K562 (cell line): ENCODE data around the gene HLA-B. TPM values are rescaled to one million over a fixed set of nuclear protein-coding genes. Genes with fewer than 3 reads are reported as not detected.

Experiments used
- CBX8 ChIP-seq: fragments of 200-600 bp; sonication (generic); IDR thresholded peaks from 2 replicates; pipeline ENCODE4 v1.6.1; 2012; ENCODE audit warnings: borderline replicate concordance, mixed run types, low read depth, mild to moderate bottlenecking, moderate library complexity, mixed read lengths, low read length, control low read depth, inconsistent platforms; ENCODE audit not compliant: poor library complexity, severe bottlenecking; ENCODE audit errors: extremely low read depth
- FOXM1 ChIP-seq, 2 experiments: fragments of 450-650 bp in 1 of 2; sonication (generic) in 1 of 2; formaldehyde crosslinking in 1 of 2; IDR thresholded peaks; 2 replicates each; pipeline versions ENCODE4 v1.6.1 to v1.9.0; 2017 to 2022; ENCODE audit warnings: low read depth in 2 of 2, mild to moderate bottlenecking in 2 of 2, missing genetic modification reagents in 1 of 2, moderate library complexity in 1 of 2
- HDAC2 ChIP-seq: fragments of 450-650 bp; IDR thresholded peaks from 2 replicates; pipeline ENCODE4 v1.6.1; 2016; ENCODE audit warnings: mild to moderate bottlenecking
- HDAC6 ChIP-seq: IDR thresholded peaks from 2 replicates; pipeline ENCODE4 v1.6.1; 2012; ENCODE audit warnings: low read depth, mild to moderate bottlenecking, control low read depth, inconsistent platforms, low read length, moderate library complexity
- ILF3 ChIP-seq: fragments of 450-650 bp; IDR thresholded peaks from 2 replicates; pipeline ENCODE4 v1.6.1; 2018; ENCODE audit warnings: antibody characterized with exemption, mild to moderate bottlenecking, moderate library complexity, borderline replicate concordance
- KLF16 ChIP-seq: IDR thresholded peaks from 2 replicates; pipeline ENCODE4 v1.6.1; 2016; ENCODE audit warnings: antibody characterized with exemption
- PCBP1 ChIP-seq: fragments of 200-400 bp; formaldehyde crosslinking; IDR thresholded peaks from 2 replicates; pipeline ENCODE4 v1.6.1; 2018; ENCODE audit warnings: mild to moderate bottlenecking, low read depth, low read length; ENCODE audit not compliant: poor library complexity, severe bottlenecking
- PHB ChIP-seq: fragments of 250-450 bp; sonication (Bioruptor Pico); IDR thresholded peaks from 2 replicates; pipeline ENCODE4 v1.5.0; 2021
- POLR2G ChIP-seq: fragments of 200-400 bp; formaldehyde crosslinking; IDR thresholded peaks from 2 replicates; pipeline ENCODE4 v1.6.1; 2017; ENCODE audit warnings: low read depth, mild to moderate bottlenecking, antibody characterized with exemption, low read length, moderate library complexity
- RBM22 ChIP-seq: fragments of 200-400 bp; formaldehyde crosslinking; IDR thresholded peaks from 2 replicates; pipeline ENCODE4 v1.6.1; 2018; ENCODE audit warnings: low read length, low read depth; ENCODE audit not compliant: poor library complexity, severe bottlenecking
- RNF2 ChIP-seq: sonication (generic); IDR thresholded peaks from 2 replicates; pipeline ENCODE4 v1.6.1; 2016
- RUNX1 ChIP-seq: sonication (generic); IDR thresholded peaks from 2 replicates; pipeline ENCODE4 v1.6.1; 2016; ENCODE audit warnings: antibody characterized with exemption, low read depth
- SOX6 ChIP-seq: fragments of 450-650 bp; IDR thresholded peaks from 2 replicates; pipeline ENCODE4 v1.6.1; 2014; ENCODE audit warnings: mild to moderate bottlenecking
- TAL1 ChIP-seq: fragments of 450-650 bp; IDR thresholded peaks from 2 replicates; pipeline ENCODE4 v1.6.1; 2016; ENCODE audit warnings: mild to moderate bottlenecking
- TEAD4 ChIP-seq, 2 experiments: sonication (generic) in 1 of 2; formaldehyde crosslinking in 1 of 2; IDR thresholded peaks; 2 replicates each; pipeline versions ENCODE4 v1.6.1 to v1.8.0; 2012 to 2022; ENCODE audit warnings: borderline replicate concordance in 1 of 2, inconsistent platforms in 1 of 2, low read length in 1 of 2, mild to moderate bottlenecking in 1 of 2, missing genetic modification reagents in 1 of 2
- ZBTB17 ChIP-seq: fragments of 450-650 bp; formaldehyde crosslinking; IDR thresholded peaks from 2 replicates; pipeline ENCODE4 v1.4.0; 2020; ENCODE audit warnings: mild to moderate bottlenecking
- ZNF212 ChIP-seq: fragments of 450-650 bp; formaldehyde crosslinking; IDR thresholded peaks from 2 replicates; pipeline ENCODE4 v1.4.0; 2020; ENCODE audit warnings: mild to moderate bottlenecking
- ZNF408 ChIP-seq: fragments of 250-450 bp; sonication (Bioruptor Pico); IDR thresholded peaks from 2 replicates; pipeline ENCODE4 v1.4.0; 2020; ENCODE audit warnings: low read depth, mild to moderate bottlenecking, moderate library complexity
- polyA plus RNA-seq, 8 experiments: library from polyadenylated mRNA; depleted of rRNA in 4 of 8; stranded (reverse) in 5 of 8; unstranded in 3 of 8; fragments of >200 nt; fragmentation: Nextera tagmentation in 2 of 8; fragmentation: Illumina TruSeq in 1 of 8; extraction: Ambion mirVana in 2 of 8; extraction: Trizol in 1 of 8; gene quantifications; 2 replicates each; pipeline versions ENCODE4 v1.2.1 to v1.2.3, GENCODE V29; 2011 to 2014; ENCODE audit warnings: inconsistent platforms in 1 of 8, missing spikeins in 1 of 8
- total RNA-seq, 7 experiments: library from RNA; depleted of rRNA in 6 of 7; stranded (reverse); fragments of >200 nt in 6 of 7; fragmentation: Illumina TruSeq in 2 of 7; extraction: Trizol in 2 of 7; gene quantifications; 2 replicates each; pipeline versions ENCODE4 v1.2.1 to v1.2.3, GENCODE V29; 2011 to 2021; ENCODE audit warnings: low replicate concordance in 1 of 7
- TF ChIP-seq, protein P1 (sequence below), 2 experiments: fragments of 150-350 bp in 1 of 2; IDR thresholded peaks; 2 replicates each; pipeline ENCODE4 v1.6.1; 2012 to 2016; ENCODE audit warnings: low read depth in 2 of 2, low read length in 2 of 2, mild to moderate bottlenecking in 1 of 2, moderate library complexity in 1 of 2
- TF ChIP-seq, protein P2 (sequence below): fragments of 250-450 bp; sonication (Bioruptor Pico); IDR thresholded peaks from 2 replicates; pipeline ENCODE4 v1.4.0; 2020; ENCODE audit warnings: mild to moderate bottlenecking, moderate library complexity
- TF ChIP-seq, protein P3 (sequence below): sonication (generic); formaldehyde crosslinking; IDR thresholded peaks from 2 replicates; pipeline ENCODE4 v1.8.1; 2023; ENCODE audit warnings: mild to moderate bottlenecking, missing genetic modification reagents

HLA-B gene
- total and polyA plus RNA-seq, 9 of the 15 experiments (the other 6 are each of a cell fraction or from before 2014, with no cell fraction given) = 0.07 to 9.7 (median 0.65) TPM; not detected in 2

DNA sequence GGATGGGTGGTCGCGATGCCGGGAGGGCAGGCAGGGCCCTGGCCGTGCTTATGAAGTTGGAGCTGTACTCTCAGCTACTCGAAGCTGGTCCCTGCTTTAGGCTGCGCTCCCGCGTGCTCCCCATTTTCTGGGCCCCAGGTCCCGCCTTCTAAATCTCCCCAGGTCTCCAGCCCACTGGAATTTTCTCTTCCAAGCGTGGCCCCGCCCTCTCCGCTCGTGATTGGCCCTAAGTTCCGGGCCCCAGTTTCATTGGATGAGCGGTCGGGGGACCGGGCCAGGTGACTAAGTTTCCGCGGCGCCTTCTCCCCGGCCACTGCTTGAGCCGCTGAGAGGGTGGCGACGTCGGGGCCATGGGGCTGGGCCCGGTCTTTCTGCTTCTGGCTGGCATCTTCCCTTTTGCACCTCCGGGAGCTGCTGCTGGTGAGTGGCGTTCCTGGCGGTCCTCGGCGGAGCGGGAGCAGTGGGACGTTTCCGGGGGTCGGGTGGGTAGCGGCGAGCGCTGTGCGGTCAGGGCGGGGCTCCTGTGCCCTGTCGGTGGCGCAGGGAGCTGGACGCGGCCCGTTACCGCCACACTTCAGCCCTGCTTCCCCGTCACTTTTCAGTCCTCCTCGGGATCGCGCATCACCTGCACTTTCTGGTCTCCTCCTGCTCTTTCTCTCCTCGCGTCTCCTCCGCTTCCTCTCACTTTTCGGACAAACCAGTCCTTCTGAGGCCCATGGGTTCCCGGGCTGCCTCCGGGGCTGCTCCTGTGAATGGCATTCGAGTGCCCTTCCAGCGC lies 46.5 kb upstream of the HLA-B start, which contains the start of gene MICA (continued):
- TF ChIP-seq, protein P1, sequence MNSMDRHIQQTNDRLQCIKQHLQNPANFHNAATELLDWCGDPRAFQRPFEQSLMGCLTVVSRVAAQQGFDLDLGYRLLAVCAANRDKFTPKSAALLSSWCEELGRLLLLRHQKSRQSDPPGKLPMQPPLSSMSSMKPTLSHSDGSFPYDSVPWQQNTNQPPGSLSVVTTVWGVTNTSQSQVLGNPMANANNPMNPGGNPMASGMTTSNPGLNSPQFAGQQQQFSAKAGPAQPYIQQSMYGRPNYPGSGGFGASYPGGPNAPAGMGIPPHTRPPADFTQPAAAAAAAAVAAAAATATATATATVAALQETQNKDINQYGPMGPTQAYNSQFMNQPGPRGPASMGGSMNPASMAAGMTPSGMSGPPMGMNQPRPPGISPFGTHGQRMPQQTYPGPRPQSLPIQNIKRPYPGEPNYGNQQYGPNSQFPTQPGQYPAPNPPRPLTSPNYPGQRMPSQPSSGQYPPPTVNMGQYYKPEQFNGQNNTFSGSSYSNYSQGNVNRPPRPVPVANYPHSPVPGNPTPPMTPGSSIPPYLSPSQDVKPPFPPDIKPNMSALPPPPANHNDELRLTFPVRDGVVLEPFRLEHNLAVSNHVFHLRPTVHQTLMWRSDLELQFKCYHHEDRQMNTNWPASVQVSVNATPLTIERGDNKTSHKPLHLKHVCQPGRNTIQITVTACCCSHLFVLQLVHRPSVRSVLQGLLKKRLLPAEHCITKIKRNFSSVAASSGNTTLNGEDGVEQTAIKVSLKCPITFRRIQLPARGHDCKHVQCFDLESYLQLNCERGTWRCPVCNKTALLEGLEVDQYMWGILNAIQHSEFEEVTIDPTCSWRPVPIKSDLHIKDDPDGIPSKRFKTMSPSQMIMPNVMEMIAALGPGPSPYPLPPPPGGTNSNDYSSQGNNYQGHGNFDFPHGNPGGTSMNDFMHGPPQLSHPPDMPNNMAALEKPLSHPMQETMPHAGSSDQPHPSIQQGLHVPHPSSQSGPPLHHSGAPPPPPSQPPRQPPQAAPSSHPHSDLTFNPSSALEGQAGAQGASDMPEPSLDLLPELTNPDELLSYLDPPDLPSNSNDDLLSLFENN (IDR thresholded peaks at IDR 0.05; ENCODE audit: low read depth in 2 of 2, low read length in 2 of 2) = no peak
- TF ChIP-seq ZNF212 (CRISPR knock-in tag) (0 out of 2 replicates have a peak, but pooled peaks have one; percentile 35), SOX6 (peak; percentile 38; the same call in 1 of the 2 replicates), RUNX1 (no peak), RBM22 (peak; percentile 37), TAL1 (no peak), POLR2G (peak; percentile 96), TEAD4 (IDR thresholded peaks at IDR 0.05; ENCODE audit: low read length) (no peak), TEAD4 (CRISPR knock-in tag; IDR thresholded peaks at IDR 0.05; ENCODE audit: borderline replicate concordance) (no peak), CBX8 (no peak), ILF3 (no peak), ZNF408 (no peak), KLF16 (no peak), ZBTB17 (CRISPR knock-in tag) (no peak), PHB (CRISPR knock-in tag) (0 out of 2 replicates have a peak, but pooled peaks have one; percentile 68), HDAC6 (no peak), FOXM1 (IDR thresholded peaks at IDR 0.05; ENCODE audit: low read depth) (no peak), FOXM1 (CRISPR knock-in tag; IDR thresholded peaks at IDR 0.05; ENCODE audit: low read depth) (peak; percentile 78; the same call in 1 of the 2 replicates), HDAC2 (peak; percentile 83; the same call in 1 of the 2 replicates), PCBP1 (peak; percentile 51), RNF2 (peak; percentile 79)
- TF ChIP-seq, protein P2, sequence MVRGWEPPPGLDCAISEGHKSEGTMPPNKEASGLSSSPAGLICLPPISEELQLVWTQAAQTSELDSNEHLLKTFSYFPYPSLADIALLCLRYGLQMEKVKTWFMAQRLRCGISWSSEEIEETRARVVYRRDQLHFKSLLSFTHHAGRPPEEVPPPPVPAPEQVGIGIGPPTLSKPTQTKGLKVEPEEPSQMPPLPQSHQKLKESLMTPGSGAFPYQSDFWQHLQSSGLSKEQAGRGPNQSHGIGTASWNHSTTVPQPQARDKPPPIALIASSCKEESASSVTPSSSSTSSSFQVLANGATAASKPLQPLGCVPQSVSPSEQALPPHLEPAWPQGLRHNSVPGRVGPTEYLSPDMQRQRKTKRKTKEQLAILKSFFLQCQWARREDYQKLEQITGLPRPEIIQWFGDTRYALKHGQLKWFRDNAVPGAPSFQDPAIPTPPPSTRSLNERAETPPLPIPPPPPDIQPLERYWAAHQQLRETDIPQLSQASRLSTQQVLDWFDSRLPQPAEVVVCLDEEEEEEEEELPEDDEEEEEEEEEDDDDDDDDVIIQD = no peak
- TF ChIP-seq, protein P3, sequence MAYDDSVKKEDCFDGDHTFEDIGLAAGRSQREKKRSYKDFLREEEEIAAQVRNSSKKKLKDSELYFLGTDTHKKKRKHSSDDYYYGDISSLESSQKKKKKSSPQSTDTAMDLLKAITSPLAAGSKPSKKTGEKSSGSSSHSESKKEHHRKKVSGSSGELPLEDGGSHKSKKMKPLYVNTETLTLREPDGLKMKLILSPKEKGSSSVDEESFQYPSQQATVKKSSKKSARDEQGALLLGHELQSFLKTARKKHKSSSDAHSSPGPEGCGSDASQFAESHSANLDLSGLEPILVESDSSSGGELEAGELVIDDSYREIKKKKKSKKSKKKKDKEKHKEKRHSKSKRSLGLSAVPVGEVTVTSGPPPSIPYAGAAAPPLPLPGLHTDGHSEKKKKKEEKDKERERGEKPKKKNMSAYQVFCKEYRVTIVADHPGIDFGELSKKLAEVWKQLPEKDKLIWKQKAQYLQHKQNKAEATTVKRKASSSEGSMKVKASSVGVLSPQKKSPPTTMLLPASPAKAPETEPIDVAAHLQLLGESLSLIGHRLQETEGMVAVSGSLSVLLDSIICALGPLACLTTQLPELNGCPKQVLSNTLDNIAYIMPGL (CRISPR knock-in tag) = no peak
